ENCODE results near the gene LMAN1L. TPM values are rescaled to one million over a fixed set of nuclear protein-coding genes. Genes with fewer than 3 reads are reported as not detected.
A peak's percentile ranks its signal among the peaks of the same experiment; 100 is the strongest.

LMAN1L gene
- total and polyA plus RNA-seq, 2 of the 4 experiments (the other 2 are of a cell fraction): not detected

- ChIA-PET POLR2A (ENCODE audit: unreplicated experiment) (interaction anchor here (1.0 kb wide), 1 partner anchor 66 kb away, joined by 4 read pairs; no protein-coding TSS in a partner anchor), CTCF (interaction anchor here (0.6 kb wide), 1 partner anchor 23 kb away, joined by 3 read pairs; no protein-coding TSS in a partner anchor)
- Histone ChIP-seq H4K5ac (ENCODE audit: low read depth, low read length) (no peak overlapping the region), H3K9ac (ENCODE audit: low read depth, low read length) (peak overlapping the region; percentile 23; the same call in 1 of the 2 replicates), H3K56ac (ENCODE audit: extremely low read depth, insufficient read depth, low read length) (no peak overlapping the region), H4K20me1 (ENCODE audit: insufficient read depth, low read length) (peaks cover 44% of the 10 kb centered on the region), H3K4ac (ENCODE audit: low read depth, low read length) (peak overlapping the region; percentile 63; the same call in 1 of the 2 replicates), H3K79me1 (ENCODE audit: low read depth in 1 of 2, low read length in 2 of 2) (peaks cover 13 to 57% of the 10 kb centered on the region in 2 experiments; a peak in 3 of 4 replicates), H2BK15ac (ENCODE audit: low read depth, low read length) (no peak overlapping the region), H3K9me3 (ENCODE audit: control insufficient read depth, insufficient read depth, low read length) (no peaks in the 10 kb centered on the region), H3K23ac (ENCODE audit: low read depth, low read length) (no peak overlapping the region), H4K91ac (ENCODE audit: insufficient read depth, low read depth, low read length) (no peak overlapping the region), H2AK9ac (replicated peaks; ENCODE audit: low read depth, low read length, poor library complexity) (peak overlapping the region; percentile 98), H2BK20ac (ENCODE audit: low read depth, low read length) (no peak overlapping the region), H3K4me3 (ENCODE audit: insufficient read depth, low read depth, low read length) (peak overlapping the region; percentile 80), H3K4me2 (ENCODE audit: low read depth, low read length) (peak overlapping the region; percentile 83), H3K14ac (replicated peaks; ENCODE audit: low read depth, low read length) (peak overlapping the region; percentile 33; the same call in 1 of the 2 replicates), H3K27ac (ENCODE audit: insufficient read depth, low read length) (no peak overlapping the region; the same call in 1 of the 2 replicates), H2AK5ac (ENCODE audit: low read depth, low read length) (peak overlapping the region; percentile 92), H3K9me1 (ENCODE audit: insufficient read depth, low read length) (peaks cover 27% of the 10 kb centered on the region), H3K36me3 (ENCODE audit: control insufficient read depth, insufficient read depth, low read length) (peaks cover 2% of the 10 kb centered on the region), H3K4me1 (ENCODE audit: control insufficient read depth, insufficient read depth, low read length) (peaks cover 15% of the 10 kb centered on the region), H3K18ac (ENCODE audit: low read depth, low read length) (no peak overlapping the region), H4K8ac (ENCODE audit: low read depth in 2 of 2, low read length in 2 of 2) (peak overlapping the region; percentile 71 to 95; a peak in 3 of 4 replicates), H3K27me3 (ENCODE audit: control insufficient read depth, insufficient read depth, low read length) (no peaks in the 10 kb centered on the region), H2BK5ac (ENCODE audit: low read depth, low read length, poor library complexity, severe bottlenecking) (no peak overlapping the region), H2BK120ac (ENCODE audit: low read depth, low read length) (no peak overlapping the region), H2AFZ (replicated peaks; ENCODE audit: low read length, poor library complexity) (peak overlapping the region; percentile 98)
- ATAC-seq (ENCODE audit: low read depth): no peak
- intact Hi-C loops (cut with micrococcal nuclease) (no loop called here), in situ Hi-C loops (cut with MboI; ENCODE audit: low sequenced_read_pairs) (no loop called here), dilution Hi-C loops (cut with HindIII; ENCODE audit: low sequenced_read_pairs, unreplicated experiment) (no loop called here)
- WGBS, 2 experiments (ENCODE audit: extremely low coverage in 2 of 2, insufficient read length in 1 of 2): 0% methylated on average over 1 of the region's 11 CpGs; no CpG with 5 or more reads in 1 of the 2 experiments
- TF ChIP-seq NFE2L2 (IDR thresholded peaks at IDR 0.05; ENCODE audit: low read depth, low read length) (no peak), MAZ (IDR thresholded peaks at IDR 0.05; ENCODE audit: borderline replicate concordance, low read depth, low read length) (no peak), SMC3 (IDR thresholded peaks at IDR 0.05; ENCODE audit: low read depth, low read length) (no peak), RCOR1 (IDR thresholded peaks at IDR 0.05; ENCODE audit: insufficient replicate concordance, low read length) (no peak), MAFK (IDR thresholded peaks at IDR 0.05; ENCODE audit: low read depth, low read length) (no peak), MXI1 (IDR thresholded peaks at IDR 0.05; ENCODE audit: borderline replicate concordance, low read depth, low read length) (no peak)
- BruUV-seq (replicated peaks): no TSS peak
- DNase-seq: no peak
Observed at GRCh38 chr15:74872702-74873035, 60.0 kb downstream of the LMAN1L start.

All from IMR-90 (cell line).